Astrocyte (in vitro differentiated cells and primary cell): ENCODE data around the gene CAMK2B. TPM values are rescaled to one million over a fixed set of nuclear protein-coding genes. Genes with fewer than 3 reads are reported as not detected.

Experiments used
- DNase-seq: peaks from one replicate; pipeline ENCODE4 v3.0.0-alpha.2; 2010; ENCODE audit warnings: low read depth
- FAIRE-seq: peaks from 2 replicates; lab custom pipeline; 2011; peaks lifted over from hg19 to GRCh38; lab: Jason Lieb, UNC
- H2AFZ ChIP-seq: 2 replicates; pipeline ENCODE4 v1.6.0; 2012; ENCODE audit warnings: low read depth, low read length, inconsistent platforms
- H3K27ac ChIP-seq: 2 replicates; pipeline ENCODE4 v1.5.1; 2011; ENCODE audit warnings: low read depth, low read length, inconsistent platforms
- H3K27me3 ChIP-seq: 2 replicates; pipeline ENCODE4 v1.6.0; 2011; ENCODE audit warnings: low read length, inconsistent platforms; ENCODE audit not compliant: insufficient read depth
- H3K36me3 ChIP-seq: 2 replicates; pipeline ENCODE4 v1.5.1; 2011; ENCODE audit warnings: low read length, inconsistent platforms; ENCODE audit not compliant: insufficient read depth
- H3K4me1 ChIP-seq: 2 replicates; pipeline ENCODE4 v1.5.1; 2011; ENCODE audit warnings: low read length, inconsistent platforms; ENCODE audit not compliant: insufficient read depth
- H3K4me2 ChIP-seq: 2 replicates; pipeline ENCODE4 v1.6.0; 2012; ENCODE audit warnings: low read length, inconsistent platforms
- H3K4me3 ChIP-seq: 2 replicates; pipeline ENCODE4 v1.5.1; 2011; ENCODE audit warnings: low read depth, mild to moderate bottlenecking, low read length, inconsistent platforms; ENCODE audit not compliant: insufficient read depth
- H3K79me2 ChIP-seq: 2 replicates; pipeline ENCODE4 v1.6.0; 2012; ENCODE audit warnings: mild to moderate bottlenecking, low read length, inconsistent platforms; ENCODE audit not compliant: insufficient read depth
- H3K9ac ChIP-seq: 2 replicates; pipeline ENCODE4 v1.6.0; 2012; ENCODE audit warnings: mild to moderate bottlenecking, low read length, inconsistent platforms
- H3K9me3 ChIP-seq: 2 replicates; pipeline ENCODE4 v1.5.1; 2012; ENCODE audit warnings: low read depth, mild to moderate bottlenecking, low read length, inconsistent platforms; ENCODE audit not compliant: insufficient read depth
- H4K20me1 ChIP-seq: 2 replicates; pipeline ENCODE4 v1.6.0; 2012; ENCODE audit warnings: low read length, inconsistent platforms; ENCODE audit not compliant: insufficient read depth
- H3K27ac Mint-ChIP-seq: one replicate; pipeline ENCODE4 v1.8.0; 2021; ENCODE audit warnings: mild to moderate bottlenecking, mixed read lengths; ENCODE audit not compliant: unreplicated experiment
- H3K27me3 Mint-ChIP-seq: one replicate; pipeline ENCODE4 v1.8.0; 2021; ENCODE audit warnings: low read depth, mixed read lengths; ENCODE audit not compliant: unreplicated experiment
- H3K36me3 Mint-ChIP-seq: one replicate; pipeline ENCODE4 v1.8.0; 2021; ENCODE audit warnings: low read depth, mixed read lengths; ENCODE audit not compliant: unreplicated experiment
- H3K4me1 Mint-ChIP-seq: one replicate; pipeline ENCODE4 v1.8.0; 2021; ENCODE audit warnings: low read depth, mixed read lengths; ENCODE audit not compliant: unreplicated experiment
- H3K4me3 Mint-ChIP-seq: one replicate; pipeline ENCODE4 v1.8.0; 2021; ENCODE audit warnings: mild to moderate bottlenecking, moderate library complexity, mixed read lengths; ENCODE audit not compliant: unreplicated experiment
- H3K9me3 Mint-ChIP-seq: one replicate; pipeline ENCODE4 v1.8.0; 2021; ENCODE audit warnings: mild to moderate bottlenecking, mixed read lengths; ENCODE audit not compliant: unreplicated experiment
- CTCF ChIP-seq: IDR thresholded peaks from 2 replicates; pipeline ENCODE4 v1.5.1; 2011; ENCODE audit warnings: low read depth, mild to moderate bottlenecking, inconsistent platforms, low read length, moderate library complexity; ENCODE audit not compliant: insufficient read depth
- EZH2 ChIP-seq: IDR thresholded peaks from 2 replicates; pipeline ENCODE4 v1.6.1; 2012; ENCODE audit warnings: mild to moderate bottlenecking, low read length, inconsistent platforms; ENCODE audit not compliant: insufficient read depth
- total RNA-seq: library from RNA; stranded (reverse); gene quantifications from 2 replicates; pipeline ENCODE4 v1.2.1, GENCODE V29; 2021

The CAMK2B gene
- total RNA-seq, 1 donor from 2014 or later: 0.18 TPM

- Histone ChIP-seq H3K9ac (no peak overlapping the region), H3K79me2 (no peaks in the 10 kb centered on the region), H3K36me3 (no peaks in the 10 kb centered on the region), H3K4me2 (no peak overlapping the region), H3K27ac (no peak overlapping the region), H3K4me3 (no peak overlapping the region), H4K20me1 (no peaks in the 10 kb centered on the region), H3K9me3 (no peaks in the 10 kb centered on the region), H2AFZ (no peak overlapping the region), H3K27me3 (no peaks in the 10 kb centered on the region), H3K4me1 (no peaks in the 10 kb centered on the region)
- DNase-seq (no peak), FAIRE-seq (no peak)
- H3K4me1 Mint-ChIP-seq: no peaks in the 10 kb centered on the region
- TF ChIP-seq CTCF (no peak), EZH2 (no peak)
- H3K36me3 Mint-ChIP-seq: no peaks in the 10 kb centered on the region
- no peaks in the 10 kb centered on the region for H3K9me3 Mint-ChIP-seq
- H3K27me3 Mint-ChIP-seq: peaks cover 29% of the 10 kb centered on the region
- H3K4me3 Mint-ChIP-seq: no peak overlapping the region
- H3K27ac Mint-ChIP-seq: no peak overlapping the region
Measured at GRCh38 chr7:44238116-44238695, 87.2 kb downstream of the CAMK2B start.

GRCh38 chr7:44237696-44238095 lies 87.7 kb downstream of the CAMK2B start:
- H3K4me1 Mint-ChIP-seq: no peaks in the 10 kb centered on the region
- H3K36me3 Mint-ChIP-seq: no peaks in the 10 kb centered on the region
- no peaks in the 10 kb centered on the region for H4K20me1 ChIP-seq
- no peak overlapping the region for H3K4me3 ChIP-seq
- TF ChIP-seq CTCF: no peak
- no peak for TF ChIP-seq EZH2
- H3K9me3 ChIP-seq: no peaks in the 10 kb centered on the region
- FAIRE-seq (no peak), DNase-seq (no peak)
- no peaks in the 10 kb centered on the region for H3K27me3 ChIP-seq
- no peak overlapping the region for H3K4me2 ChIP-seq
- no peaks in the 10 kb centered on the region for H3K4me1 ChIP-seq
- H3K27me3 Mint-ChIP-seq: peaks cover 27% of the 10 kb centered on the region
- no peak overlapping the region for H3K27ac Mint-ChIP-seq
- no peaks in the 10 kb centered on the region for H3K79me2 ChIP-seq
- no peak overlapping the region for H3K4me3 Mint-ChIP-seq
- H2AFZ ChIP-seq: no peak overlapping the region
- no peak overlapping the region for H3K9ac ChIP-seq
- no peak overlapping the region for H3K27ac ChIP-seq
- no peaks in the 10 kb centered on the region for H3K9me3 Mint-ChIP-seq
- H3K36me3 ChIP-seq: no peaks in the 10 kb centered on the region

DNA sequence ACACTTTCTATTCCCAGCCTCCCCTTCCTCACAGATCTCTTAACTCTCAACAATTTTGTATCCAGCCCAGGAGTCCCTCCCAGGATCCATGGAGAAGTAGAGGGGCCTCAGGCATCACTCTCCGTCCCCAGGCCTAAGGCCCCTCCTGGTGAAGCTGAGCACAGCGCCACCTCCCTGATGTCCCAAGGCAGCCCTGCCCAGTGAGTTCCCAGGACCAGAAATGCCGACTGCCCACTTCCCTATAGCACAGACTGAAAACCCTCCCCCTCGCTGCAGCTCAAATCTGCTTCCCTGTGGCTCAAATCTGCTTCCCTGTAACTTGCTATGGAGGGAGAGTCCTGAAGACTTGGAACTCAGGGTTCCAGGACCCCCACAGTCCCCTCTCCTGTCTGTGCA lies 89.1 kb downstream of the CAMK2B start:
- H3K27me3 Mint-ChIP-seq: peaks cover 28% of the 10 kb centered on the region
- Histone ChIP-seq H3K79me2 (no peaks in the 10 kb centered on the region), H3K9me3 (no peaks in the 10 kb centered on the region), H3K27me3 (no peaks in the 10 kb centered on the region), H2AFZ (no peak overlapping the region), H3K9ac (no peak overlapping the region), H3K4me2 (no peak overlapping the region), H3K36me3 (no peaks in the 10 kb centered on the region), H3K27ac (no peak overlapping the region), H3K4me1 (no peaks in the 10 kb centered on the region), H3K4me3 (no peak overlapping the region), H4K20me1 (no peaks in the 10 kb centered on the region)
- no peak for DNase-seq
- no peak for FAIRE-seq
- no peak overlapping the region for H3K27ac Mint-ChIP-seq
- H3K4me1 Mint-ChIP-seq: no peaks in the 10 kb centered on the region
- H3K36me3 Mint-ChIP-seq: no peaks in the 10 kb centered on the region
- TF ChIP-seq CTCF (no peak), EZH2 (no peak)
- H3K9me3 Mint-ChIP-seq: no peaks in the 10 kb centered on the region
- H3K4me3 Mint-ChIP-seq: no peak overlapping the region
